HepG2 (cell line): ENCODE data around the gene ARR3. TPM values are rescaled to one million over a fixed set of nuclear protein-coding genes. Genes with fewer than 3 reads are reported as not detected.

Experiments
- ATAC-seq: fragments of 200-7000 bp; cut with Tn5 transposase; 3 replicates; pipeline ENCODE4 v1.9.1; 2020; ENCODE audit warnings: mild to moderate bottlenecking, moderate library complexity
- Bru-seq: library from RNA; stranded (reverse); fragments of 400-500 nt; gene quantifications from one replicate; lab custom pipeline; 2021; lab: Mats Ljungman, UMichigan
- BruChase-seq, 2 experiments: library from RNA; stranded (reverse); fragments of 400-500 nt; gene quantifications; one replicate each; lab custom pipeline; 2021; lab: Mats Ljungman, UMichigan
- BruUV-seq: library from RNA; stranded (reverse); fragments of 400-500 nt; replicated peaks from 2 replicates; lab custom pipeline; 2021; lab: Mats Ljungman, UMichigan
- CTCF ChIA-PET: fragments of 300-600 bp; formaldehyde crosslinking; extraction: SDS; loops from one replicate; lab custom pipeline; 2021; ENCODE audit warnings: low total read pairs, inconsistent platforms, low intra/inter-chr PET ratio; lab: Yijun Ruan, JAX
- POLR2A ChIA-PET: fragments of 350-600 bp; sonication (Branson Sonifier 250); formaldehyde crosslinking; loops from one replicate; lab custom pipeline; 2020; ENCODE audit warnings: antibody characterized with exemption, inconsistent platforms; lab: Yijun Ruan, JAX
- DNase-seq: peaks from one replicate; pipeline ENCODE4 v3.0.0-alpha.2; 2015; ENCODE audit warnings: low spot score
- FAIRE-seq: peaks from 3 replicates; lab custom pipeline; 2011; peaks lifted over from hg19 to GRCh38; lab: Jason Lieb, UNC
- H2AFZ ChIP-seq: one replicate; pipeline ENCODE4 v1.6.1; 2011; ENCODE audit warnings: low read length, inconsistent platforms
- H3K27ac ChIP-seq: fragments of 300-600 bp; 3 replicates; pipeline ENCODE4 v1.8.0; 2011; ENCODE audit warnings: mixed run types, mild to moderate bottlenecking, mixed read lengths, low read length, inconsistent platforms; ENCODE audit not compliant: insufficient read depth; ENCODE audit errors: extremely low read length
- H3K27me3 ChIP-seq, 2 experiments: fragments of 200-600 bp in 1 of 2; 2 replicates in 1 of 2; 3 replicates in 1 of 2; pipeline versions ENCODE4 v1.6.0 to v1.8.0; 2011; ENCODE audit warnings: low read length in 2 of 2, mild to moderate bottlenecking in 2 of 2, moderate library complexity in 2 of 2, inconsistent platforms in 1 of 2; ENCODE audit not compliant: insufficient read depth in 2 of 2, control insufficient read depth in 1 of 2
- H3K36me3 ChIP-seq, 2 experiments: fragments of 200-600 bp in 1 of 2; replicated peaks in 1 of 2; 2 replicates in 1 of 2; 3 replicates in 1 of 2; pipeline versions ENCODE4 v1.5.1 to v1.8.0; 2011; ENCODE audit warnings: low read length in 2 of 2, inconsistent platforms in 1 of 2; ENCODE audit not compliant: insufficient read depth in 2 of 2, control insufficient read depth in 1 of 2
- H3K4me1 ChIP-seq: 2 replicates; pipeline ENCODE4 v1.5.1; 2012; ENCODE audit warnings: low read length, inconsistent platforms; ENCODE audit not compliant: insufficient read depth
- H3K4me2 ChIP-seq: 2 replicates; pipeline ENCODE4 v1.6.0; 2011; ENCODE audit warnings: low read depth, low read length, inconsistent platforms
- H3K4me3 ChIP-seq, 3 experiments: fragments of 200-600 bp in 1 of 3; sonication (generic), shearing (Covaris generic) in 1 of 3; replicated peaks in 1 of 3; 2 replicates each; pipeline ENCODE4 v1.5.1; 2011 to 2016; ENCODE audit warnings: low read length in 3 of 3, inconsistent platforms in 2 of 3, low read depth in 2 of 3, mild to moderate bottlenecking in 2 of 3, control low read depth in 1 of 3, mixed read lengths in 1 of 3; ENCODE audit not compliant: insufficient read depth in 1 of 3
- H3K79me2 ChIP-seq: one replicate; pipeline ENCODE4 v1.6.1; 2011; ENCODE audit warnings: low read length, inconsistent platforms; ENCODE audit not compliant: insufficient read depth
- H3K9ac ChIP-seq: 2 replicates; pipeline ENCODE4 v1.6.0; 2011; ENCODE audit warnings: mild to moderate bottlenecking, low read depth, low read length, inconsistent platforms; ENCODE audit not compliant: insufficient read depth
- H3K9me3 ChIP-seq: 2 replicates; pipeline ENCODE4 v1.5.1; 2012; ENCODE audit warnings: mild to moderate bottlenecking, low read length
- H4K20me1 ChIP-seq: 2 replicates; pipeline ENCODE4 v1.6.0; 2011; ENCODE audit warnings: inconsistent platforms, mild to moderate bottlenecking, low read length, moderate library complexity; ENCODE audit not compliant: insufficient read depth
- PHB2 ChIP-seq: fragments of 450-650 bp; IDR thresholded peaks from 2 replicates; pipeline ENCODE4 v1.6.1; 2018; ENCODE audit not compliant: partially characterized antibody
- WGBS: methylation state at CpG from one replicate; pipeline ENCODE4 v1.1.6; 2017; ENCODE audit warnings: low lambda C conversion rate; 5-methylcytosine and 5-hydroxymethylcytosine counted together
- in situ Hi-C: cut with HindIII; loops from 2 replicates; pipeline ENCODE4 v1.10.0; 2017; ENCODE audit warnings: low pct_unique_long_range_greater_than_20kb; ENCODE audit not compliant: extremely low pct_ligation_motif_present
- intact Hi-C: fragments of 100-400 bp; cut with micrococcal nuclease; formaldehyde crosslinking; loops from one replicate; pipeline ENCODE4 v1.10.0; 2022; ENCODE audit not compliant: unreplicated experiment
- long read RNA-seq, 2 experiments: library from RNA in 1 of 2; library from polyadenylated mRNA in 1 of 2; stranded (forward) in 1 of 2; unstranded in 1 of 2; transcript quantifications; one replicate each; pipeline ENCODE4 v2.0.0, GENCODE V29; 2019 to 2022
- polyA minus RNA-seq, 3 experiments: library from RNA; depleted of rRNA, polyadenylated mRNA; stranded (reverse); fragments of >200 nt; gene quantifications; 2 replicates each; pipeline ENCODE4 v1.2.3, GENCODE V29; 2011; ENCODE audit warnings: low replicate concordance in 1 of 3
- polyA plus RNA-seq, 8 experiments: library from polyadenylated mRNA; depleted of rRNA in 3 of 8; stranded (reverse) in 7 of 8; unstranded in 1 of 8; fragments of >200 nt; fragmentation: Illumina TruSeq in 4 of 8; extraction: Trizol in 4 of 8; gene quantifications; 2 replicates each; pipeline versions ENCODE4 v1.2.1 to v1.2.3, GENCODE V29; 2011 to 2016; ENCODE audit warnings: low read depth in 4 of 8, missing spikeins in 1 of 8, mixed read lengths in 1 of 8; ENCODE audit not compliant: insufficient read depth in 1 of 8
- total RNA-seq, 5 experiments: library from RNA; depleted of rRNA; stranded (reverse); fragments of >200 nt; fragmentation: Illumina TruSeq; extraction: Trizol; gene quantifications; 2 replicates each; pipeline ENCODE4 v1.2.3, GENCODE V29; 2016; ENCODE audit warnings: low read depth in 1 of 5
- TF ChIP-seq, protein P1 (sequence below): sonication (generic); formaldehyde crosslinking; IDR thresholded peaks from 2 replicates; pipeline ENCODE4 v1.9.0; 2021; ENCODE audit warnings: mild to moderate bottlenecking, missing genetic modification reagents

The ARR3 gene
- total RNA-seq (2016; rRNA removed; fragmentation: Illumina TruSeq; extraction: Trizol) (not detected in 2 replicates), polyA plus RNA-seq (2011; rRNA removed) (not detected in 2 replicates), polyA minus RNA-seq (2011; rRNA and poly(A)+ RNA removed; ENCODE audit: low replicate concordance) (not detected in 2 replicates), Bru-seq, nascent RNA (not detected), BruChase-seq, experiment 1, labeled RNA remaining after a 6-hour chase (not detected), BruChase-seq, experiment 2, labeled RNA remaining after a 2-hour chase (not detected)
- not detected in 2 replicates for total RNA-seq (2016; cell fraction: cytosol; rRNA removed; fragmentation: Illumina TruSeq; extraction: Trizol; ENCODE audit: low read depth)
- not detected in 2 replicates for total RNA-seq (2016; cell fraction: insoluble cytoplasmic fraction; rRNA removed; fragmentation: Illumina TruSeq; extraction: Trizol)
- total RNA-seq (2016; cell fraction: membrane; rRNA removed; fragmentation: Illumina TruSeq; extraction: Trizol) = not detected in 2 replicates
- not detected in 2 replicates for total RNA-seq (2016; cell fraction: nucleus; rRNA removed; fragmentation: Illumina TruSeq; extraction: Trizol)
- polyA plus RNA-seq (2011; cell fraction: cytosol; rRNA removed) = not detected in 2 replicates
- polyA plus RNA-seq (2011; cell fraction: nucleus; rRNA removed) = not detected in 2 replicates
- polyA plus RNA-seq (2012) = 0.35 TPM in 1 of 2 replicates, not detected in the other
- polyA plus RNA-seq (2016; cell fraction: cytosol; fragmentation: Illumina TruSeq; extraction: Trizol; ENCODE audit: low read depth) = not detected in 2 replicates
- not detected in 2 replicates for polyA plus RNA-seq (2016; cell fraction: insoluble cytoplasmic fraction; fragmentation: Illumina TruSeq; extraction: Trizol; ENCODE audit: low read depth)
- polyA plus RNA-seq (2016; cell fraction: membrane; fragmentation: Illumina TruSeq; extraction: Trizol; ENCODE audit: low read depth) = not detected in 2 replicates
- polyA plus RNA-seq (2016; cell fraction: nucleus; fragmentation: Illumina TruSeq; extraction: Trizol; ENCODE audit: insufficient read depth, low read depth) = not detected in 2 replicates
- not detected in 2 replicates for polyA minus RNA-seq (2011; cell fraction: cytosol; rRNA and poly(A)+ RNA removed)
- not detected in 2 replicates for polyA minus RNA-seq (2011; cell fraction: nucleus; rRNA and poly(A)+ RNA removed)
- long read RNA-seq, experiment 1 = 0 reads
- long read RNA-seq, experiment 2 = 0 reads

DNA sequence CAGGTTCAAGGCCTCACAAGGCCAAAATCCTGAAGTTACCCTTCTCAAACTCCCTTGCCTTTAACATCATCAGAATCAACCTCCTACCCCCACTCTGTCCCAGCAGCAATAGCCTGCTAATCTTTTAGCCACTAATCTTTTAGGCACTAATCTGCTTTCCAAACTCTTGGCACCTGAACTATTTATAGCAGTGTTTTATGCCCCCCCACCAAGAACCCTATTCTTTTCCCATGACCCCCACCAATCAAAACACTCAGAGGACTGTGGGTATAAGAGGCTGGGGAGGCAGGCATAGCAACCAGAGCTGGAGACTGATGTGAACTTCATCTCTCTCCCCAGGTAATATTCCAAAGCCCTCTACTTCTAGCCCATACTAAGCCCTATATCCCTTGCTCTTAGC is at the start of gene ARR3:
Gene ARR3, plus strand, starts transcription at position 301 of the 400 bp plus-strand sequence. CDS start 1,052 bp downstream, outside the sequence.
- no peak within 1 kb of the TSS for H2AFZ ChIP-seq
- in situ Hi-C loops = loop anchor here (10.0 kb wide), 1 partner anchor 63 kb away; no protein-coding TSS in a partner anchor
- H3K27me3 ChIP-seq = no peaks in the 10 kb centered on the region
- no peaks in the 10 kb centered on the region for H4K20me1 ChIP-seq
- H3K4me1 ChIP-seq = no peaks in the 10 kb centered on the region
- ATAC-seq (no peak), DNase-seq (no peak), FAIRE-seq (no peak)
- ChIA-PET CTCF (no interaction called here), POLR2A (no interaction called here)
- no peaks in the 10 kb centered on the region for H3K9me3 ChIP-seq
- H3K4me3 ChIP-seq = no peak within 1 kb of the TSS
- H3K36me3 ChIP-seq = no peaks in the 10 kb centered on the region
- intact Hi-C loops = no loop called here
- no peak within 1 kb of the TSS for H3K4me2 ChIP-seq
- no peak for TF ChIP-seq PHB2
- TF ChIP-seq, all 625 proteins: peak for 0
- BruUV-seq = no TSS peak
- Histone ChIP-seq H3K9ac (no peak within 1 kb of the TSS), H3K79me2 (no peaks in the 10 kb centered on the region), H3K27ac (no peak within 1 kb of the TSS)

DNA sequence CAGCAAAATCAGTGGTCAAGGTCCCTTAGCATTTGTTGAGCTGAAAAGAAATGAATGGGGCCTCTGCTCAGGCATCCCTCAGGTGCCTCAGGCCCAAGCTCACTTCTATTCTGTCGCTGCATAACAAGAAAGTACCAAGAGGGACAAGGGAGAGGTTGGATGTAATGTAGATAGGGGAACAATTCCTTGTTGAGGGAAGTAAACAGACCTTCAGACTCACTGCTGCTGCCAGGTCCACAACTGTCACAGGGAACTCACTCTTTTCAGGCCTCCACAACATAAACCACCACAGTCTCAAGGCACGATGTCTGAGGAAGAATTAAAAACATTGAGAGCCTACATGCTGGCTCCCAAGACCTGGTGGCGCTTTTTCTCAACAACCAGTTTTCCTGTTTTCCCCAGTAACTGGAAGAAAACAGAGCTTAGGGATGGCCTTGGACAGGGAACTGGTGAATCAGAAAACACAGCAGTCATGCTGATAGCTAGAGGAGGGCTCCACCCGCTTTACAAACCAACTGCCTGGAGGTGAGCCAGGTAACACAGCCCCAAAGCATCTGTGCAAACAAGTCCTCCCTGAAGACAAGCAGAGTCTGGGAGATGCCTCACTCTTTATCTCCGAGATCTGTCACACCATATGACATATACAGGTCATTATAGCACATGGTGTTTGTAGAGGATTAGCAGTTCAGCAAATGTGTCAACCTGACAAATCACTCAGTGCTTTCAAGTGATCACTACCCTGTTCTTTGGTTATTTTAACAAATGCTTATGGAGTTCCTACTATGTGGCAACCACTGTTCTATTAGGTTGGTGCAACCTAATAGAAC is 48.0 kb upstream of the ARR3 start:
- peak overlapping the region; percentile 32; the same call in 1 of the 2 replicates for H3K4me2 ChIP-seq
- H3K27me3 ChIP-seq = no peaks in the 10 kb centered on the region
- 0% methylated on average over 3 of the region's 5 CpGs for WGBS
- ChIA-PET POLR2A (no interaction called here), CTCF (no interaction called here)
- H2AFZ ChIP-seq = peak overlapping the region; percentile 15
- in situ Hi-C loops = no loop called here
- H3K9me3 ChIP-seq = no peaks in the 10 kb centered on the region
- H3K27ac ChIP-seq = peak overlapping the region; percentile 38
- H3K4me1 ChIP-seq = peaks cover 12% of the 10 kb centered on the region
- DNase-seq = peak; percentile 80
- H3K79me2 ChIP-seq = no peaks in the 10 kb centered on the region
- intact Hi-C loops = no loop called here
- BruUV-seq = no TSS peak
- H3K36me3 ChIP-seq = no peaks in the 10 kb centered on the region
- H4K20me1 ChIP-seq = no peaks in the 10 kb centered on the region
- no peak overlapping the region for H3K9ac ChIP-seq
- FAIRE-seq = peak; percentile 82
- H3K4me3 ChIP-seq = no peak overlapping the region
- ATAC-seq = peak; percentile 94
- TF ChIP-seq, protein P1, sequence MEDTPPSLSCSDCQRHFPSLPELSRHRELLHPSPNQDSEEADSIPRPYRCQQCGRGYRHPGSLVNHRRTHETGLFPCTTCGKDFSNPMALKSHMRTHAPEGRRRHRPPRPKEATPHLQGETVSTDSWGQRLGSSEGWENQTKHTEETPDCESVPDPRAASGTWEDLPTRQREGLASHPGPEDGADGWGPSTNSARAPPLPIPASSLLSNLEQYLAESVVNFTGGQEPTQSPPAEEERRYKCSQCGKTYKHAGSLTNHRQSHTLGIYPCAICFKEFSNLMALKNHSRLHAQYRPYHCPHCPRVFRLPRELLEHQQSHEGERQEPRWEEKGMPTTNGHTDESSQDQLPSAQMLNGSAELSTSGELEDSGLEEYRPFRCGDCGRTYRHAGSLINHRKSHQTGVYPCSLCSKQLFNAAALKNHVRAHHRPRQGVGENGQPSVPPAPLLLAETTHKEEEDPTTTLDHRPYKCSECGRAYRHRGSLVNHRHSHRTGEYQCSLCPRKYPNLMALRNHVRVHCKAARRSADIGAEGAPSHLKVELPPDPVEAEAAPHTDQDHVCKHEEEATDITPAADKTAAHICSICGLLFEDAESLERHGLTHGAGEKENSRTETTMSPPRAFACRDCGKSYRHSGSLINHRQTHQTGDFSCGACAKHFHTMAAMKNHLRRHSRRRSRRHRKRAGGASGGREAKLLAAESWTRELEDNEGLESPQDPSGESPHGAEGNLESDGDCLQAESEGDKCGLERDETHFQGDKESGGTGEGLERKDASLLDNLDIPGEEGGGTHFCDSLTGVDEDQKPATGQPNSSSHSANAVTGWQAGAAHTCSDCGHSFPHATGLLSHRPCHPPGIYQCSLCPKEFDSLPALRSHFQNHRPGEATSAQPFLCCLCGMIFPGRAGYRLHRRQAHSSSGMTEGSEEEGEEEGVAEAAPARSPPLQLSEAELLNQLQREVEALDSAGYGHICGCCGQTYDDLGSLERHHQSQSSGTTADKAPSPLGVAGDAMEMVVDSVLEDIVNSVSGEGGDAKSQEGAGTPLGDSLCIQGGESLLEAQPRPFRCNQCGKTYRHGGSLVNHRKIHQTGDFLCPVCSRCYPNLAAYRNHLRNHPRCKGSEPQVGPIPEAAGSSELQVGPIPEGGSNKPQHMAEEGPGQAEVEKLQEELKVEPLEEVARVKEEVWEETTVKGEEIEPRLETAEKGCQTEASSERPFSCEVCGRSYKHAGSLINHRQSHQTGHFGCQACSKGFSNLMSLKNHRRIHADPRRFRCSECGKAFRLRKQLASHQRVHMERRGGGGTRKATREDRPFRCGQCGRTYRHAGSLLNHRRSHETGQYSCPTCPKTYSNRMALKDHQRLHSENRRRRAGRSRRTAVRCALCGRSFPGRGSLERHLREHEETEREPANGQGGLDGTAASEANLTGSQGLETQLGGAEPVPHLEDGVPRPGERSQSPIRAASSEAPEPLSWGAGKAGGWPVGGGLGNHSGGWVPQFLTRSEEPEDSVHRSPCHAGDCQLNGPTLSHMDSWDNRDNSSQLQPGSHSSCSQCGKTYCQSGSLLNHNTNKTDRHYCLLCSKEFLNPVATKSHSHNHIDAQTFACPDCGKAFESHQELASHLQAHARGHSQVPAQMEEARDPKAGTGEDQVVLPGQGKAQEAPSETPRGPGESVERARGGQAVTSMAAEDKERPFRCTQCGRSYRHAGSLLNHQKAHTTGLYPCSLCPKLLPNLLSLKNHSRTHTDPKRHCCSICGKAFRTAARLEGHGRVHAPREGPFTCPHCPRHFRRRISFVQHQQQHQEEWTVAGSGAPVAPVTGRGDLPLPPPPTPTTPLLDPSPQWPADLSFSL (CRISPR knock-in tag) = no peak
